HG02885 (cell line): ENCODE data around the gene IL18R1.

Source experiments
- ATAC-seq: cut with Tn5 transposase; IDR thresholded peaks from one replicate; pipeline ENCODE4 v1.9.1; 2021; ENCODE audit warnings: mild to moderate bottlenecking; ENCODE audit not compliant: unreplicated experiment, poor library complexity

The IL18R1 gene

DNA sequence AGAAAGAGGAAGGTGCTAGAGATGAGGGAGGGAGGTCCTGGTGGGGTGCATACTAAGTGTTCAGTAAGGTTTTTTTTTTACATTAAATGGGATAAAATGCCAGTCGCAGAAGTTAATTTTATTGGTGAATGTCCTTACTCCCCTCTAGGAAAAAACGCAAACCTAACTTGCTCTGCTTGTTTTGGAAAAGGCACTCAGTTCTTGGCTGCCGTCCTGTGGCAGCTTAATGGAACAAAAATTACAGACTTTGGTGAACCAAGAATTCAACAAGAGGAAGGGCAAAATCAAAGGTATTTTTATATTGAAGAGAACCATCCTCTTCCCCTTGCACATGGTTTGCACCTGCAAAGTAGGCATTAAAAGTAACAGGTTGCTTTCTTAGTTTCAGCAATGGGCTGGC is 12.7 kb upstream of the IL18R1 start:
- ATAC-seq, result no peak

DNA sequence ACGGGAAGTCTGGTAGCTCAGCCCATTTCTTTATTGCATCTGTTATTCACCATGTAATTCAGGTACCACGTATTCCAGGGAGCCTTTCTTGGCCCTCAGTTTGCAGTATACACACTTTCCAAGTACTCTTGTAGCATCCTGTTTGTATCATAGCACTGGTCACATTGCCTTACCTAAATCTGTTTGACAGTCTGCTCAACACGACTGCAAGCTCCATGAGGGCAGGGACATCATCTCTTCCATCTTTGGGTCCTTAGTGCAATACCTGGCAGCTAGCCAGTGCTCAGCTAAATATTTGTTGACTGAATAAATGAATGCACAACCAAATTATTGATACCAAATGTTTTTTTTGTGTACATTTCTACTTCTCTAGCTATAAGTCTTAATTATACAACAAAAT is 11.2 kb upstream of the IL18R1 start:
- no peak for ATAC-seq

DNA sequence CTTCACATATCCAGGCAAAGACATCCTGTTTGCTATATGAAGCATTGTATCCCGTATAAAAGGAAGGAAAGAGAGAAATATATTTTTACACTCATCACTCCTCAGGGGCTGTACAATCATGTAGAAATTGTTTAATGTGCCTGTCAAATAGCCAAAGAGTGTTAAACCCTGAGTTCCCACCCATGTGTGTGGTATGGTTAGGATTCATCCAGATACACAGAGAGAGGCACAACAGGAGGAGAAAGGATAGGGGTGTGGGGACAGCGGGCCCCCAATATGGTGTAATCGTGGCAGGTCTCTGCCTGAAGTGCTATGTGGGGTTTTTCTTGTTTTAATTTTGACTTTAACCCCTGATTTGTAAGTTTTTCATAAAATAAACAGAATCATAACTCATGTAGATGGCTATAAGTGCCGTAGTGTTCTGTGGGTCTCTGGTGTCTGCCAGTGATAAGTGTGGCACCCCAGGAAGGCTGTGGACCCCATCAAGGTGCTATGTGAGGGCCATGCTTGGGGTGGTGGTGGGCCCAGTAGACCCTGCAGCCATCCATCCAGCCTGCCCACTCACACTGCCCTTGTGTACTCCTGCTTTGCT is 10.2 kb upstream of the IL18R1 start:
- ATAC-seq, result no peak

DNA sequence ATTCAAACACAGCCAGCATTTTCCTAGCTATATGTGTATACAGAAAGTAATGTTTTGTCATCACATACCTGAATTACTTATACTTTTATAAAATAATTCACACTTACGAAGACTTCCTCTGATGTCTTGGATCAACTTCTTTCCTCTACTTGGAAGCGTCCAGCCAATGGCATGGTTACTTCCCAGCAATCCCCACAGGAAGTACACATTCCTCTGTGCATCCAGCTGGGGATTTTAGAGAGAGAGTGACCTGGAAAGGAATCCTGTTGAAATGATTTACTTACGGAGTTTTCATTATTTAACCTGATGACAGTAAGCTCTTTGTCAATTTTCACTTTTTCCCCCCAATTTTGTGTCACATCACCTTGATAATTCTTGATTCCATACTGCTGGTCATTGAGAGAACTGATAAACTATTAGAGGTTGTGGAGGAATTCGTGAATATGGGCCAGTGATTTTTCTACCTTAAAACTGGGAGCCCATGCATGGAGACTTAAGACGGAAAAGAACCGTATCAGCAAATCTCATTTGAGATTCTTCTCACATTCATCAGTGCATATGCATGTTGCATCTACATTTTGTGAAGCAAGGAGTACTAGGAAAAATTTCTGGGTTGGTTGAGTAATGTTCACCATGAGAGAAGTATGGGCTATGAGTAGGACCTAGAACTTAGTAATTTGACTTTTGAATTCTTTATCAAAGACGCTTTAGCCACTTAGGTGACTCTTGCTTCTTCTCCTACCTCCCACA is 9.0 kb upstream of the IL18R1 start:
- ATAC-seq, result no peak

DNA sequence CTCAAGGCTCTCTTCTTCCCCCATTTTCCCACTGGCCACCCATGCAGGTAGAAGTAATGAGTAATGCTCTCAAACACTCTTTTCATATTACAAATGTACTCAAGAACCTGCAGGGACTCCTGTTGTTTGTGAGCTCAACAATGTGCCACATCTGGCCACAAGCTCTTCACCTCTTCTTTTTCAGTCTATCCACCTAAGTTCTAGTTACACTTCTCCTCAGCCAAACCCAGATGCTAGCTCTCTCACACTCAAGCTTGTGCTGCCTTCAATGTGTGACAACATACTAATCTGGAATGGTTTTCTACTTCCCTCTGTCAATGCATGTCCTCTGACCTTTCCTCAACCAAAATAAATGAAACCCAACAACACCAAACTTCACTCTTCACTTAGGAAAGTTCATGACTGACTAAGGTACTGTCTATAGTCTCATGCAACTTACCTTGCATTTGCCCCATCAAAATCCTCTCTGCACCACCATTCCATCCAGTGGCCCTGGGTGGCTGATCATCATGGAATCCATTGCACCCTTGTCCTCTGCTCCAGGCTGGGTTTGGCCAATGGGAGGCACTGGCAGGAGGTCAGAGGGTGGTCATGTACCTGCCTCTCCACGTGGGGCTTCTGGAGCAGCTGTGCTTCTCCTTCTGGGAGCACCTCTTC is 5.3 kb upstream of the IL18R1 start:
- ATAC-seq, result no peak

DNA sequence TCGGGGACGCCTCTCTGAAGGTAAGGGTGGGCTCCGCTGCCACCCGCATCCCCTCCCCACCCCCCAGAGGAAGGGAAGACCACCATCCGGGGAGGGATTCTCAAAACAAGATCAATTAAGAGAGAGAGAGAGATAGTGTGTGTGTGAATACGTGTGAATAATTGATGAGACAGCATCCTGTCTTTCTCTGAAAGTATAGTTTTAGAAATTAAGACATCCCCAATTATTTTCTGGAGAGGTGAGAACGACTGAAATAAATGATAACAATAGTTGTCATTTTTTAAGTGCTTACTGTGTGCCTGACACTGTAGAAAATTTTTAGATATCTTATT is 751 bp downstream of the IL18R1 start:
- ATAC-seq, result peak; percentile 1

DNA sequence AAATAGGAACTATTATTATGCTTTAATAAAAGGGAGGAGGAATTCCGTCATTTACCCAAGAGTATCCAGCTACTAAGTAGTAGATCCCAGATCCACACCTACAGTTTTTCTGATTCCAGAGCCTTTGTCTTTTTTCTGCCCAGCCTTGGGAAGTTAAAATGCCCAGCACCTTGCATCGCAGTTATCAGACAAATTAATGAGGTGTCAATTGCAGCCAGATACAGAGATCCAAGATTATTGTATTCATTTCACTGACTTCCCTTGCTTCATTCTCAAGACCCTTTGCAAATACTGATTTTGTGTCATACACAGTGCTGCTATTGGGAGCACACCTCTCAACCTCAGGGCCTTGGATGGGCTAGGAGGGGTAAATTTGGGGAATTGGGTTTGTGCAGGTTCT is 1.1 kb downstream of the IL18R1 start:
- no peak for ATAC-seq

DNA sequence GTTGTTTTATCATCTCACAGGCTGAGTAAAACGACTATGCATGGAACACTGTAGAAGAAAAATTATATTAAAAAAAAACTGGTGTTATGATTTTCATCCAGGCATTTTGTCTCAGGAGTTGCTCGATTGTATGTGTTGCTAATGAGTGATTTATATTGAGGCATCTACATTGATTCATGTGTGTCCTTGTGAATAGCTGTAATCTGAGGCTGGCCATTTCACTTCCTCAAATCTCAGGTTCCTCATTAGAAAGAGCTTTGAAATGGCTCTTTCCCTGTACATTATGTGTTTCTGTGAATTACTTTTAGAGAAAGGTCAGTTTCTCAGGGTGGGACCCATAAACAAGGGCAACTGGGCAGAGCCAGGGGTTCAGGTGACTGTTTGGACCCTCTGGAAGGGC is 2.3 kb downstream of the IL18R1 start:
- ATAC-seq, result peak; percentile 38

DNA sequence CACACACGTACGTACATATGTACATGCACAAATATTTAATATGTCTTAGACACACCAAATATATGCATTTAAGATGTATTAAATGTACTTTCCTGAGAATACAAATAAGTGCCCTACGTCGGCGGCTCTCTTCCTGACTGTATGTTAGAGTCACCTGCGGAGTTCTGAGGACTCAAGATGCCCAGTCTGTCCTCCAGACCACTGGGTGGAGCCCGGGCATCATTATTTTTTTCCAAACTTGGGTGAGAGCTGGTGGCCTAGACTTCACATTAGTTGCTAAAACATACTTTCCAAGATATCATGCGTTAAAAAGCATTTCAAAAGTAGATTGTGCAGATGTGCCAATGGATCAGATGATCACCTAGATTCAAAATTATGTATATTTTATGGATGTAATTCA is 2.9 kb downstream of the IL18R1 start:
- ATAC-seq, result no peak

DNA sequence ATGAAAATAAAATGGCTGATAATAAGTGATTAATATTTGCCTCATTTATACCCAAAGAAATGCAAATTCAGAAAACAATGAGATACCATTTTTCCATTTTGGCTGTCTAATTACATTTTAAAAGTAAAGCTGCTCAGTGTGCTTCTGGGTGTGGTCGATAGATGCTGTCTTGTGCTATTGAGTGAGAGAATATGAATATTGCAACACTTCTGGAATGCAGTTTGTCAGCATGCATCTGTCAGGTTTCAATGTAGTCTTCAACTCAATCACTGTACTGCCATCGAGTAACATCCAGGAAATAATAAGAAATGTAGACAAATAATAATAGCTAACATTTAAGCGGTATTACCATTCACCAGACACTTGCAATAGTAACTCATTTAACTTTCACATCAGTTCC is 3.9 kb downstream of the IL18R1 start:
- no peak for ATAC-seq

DNA sequence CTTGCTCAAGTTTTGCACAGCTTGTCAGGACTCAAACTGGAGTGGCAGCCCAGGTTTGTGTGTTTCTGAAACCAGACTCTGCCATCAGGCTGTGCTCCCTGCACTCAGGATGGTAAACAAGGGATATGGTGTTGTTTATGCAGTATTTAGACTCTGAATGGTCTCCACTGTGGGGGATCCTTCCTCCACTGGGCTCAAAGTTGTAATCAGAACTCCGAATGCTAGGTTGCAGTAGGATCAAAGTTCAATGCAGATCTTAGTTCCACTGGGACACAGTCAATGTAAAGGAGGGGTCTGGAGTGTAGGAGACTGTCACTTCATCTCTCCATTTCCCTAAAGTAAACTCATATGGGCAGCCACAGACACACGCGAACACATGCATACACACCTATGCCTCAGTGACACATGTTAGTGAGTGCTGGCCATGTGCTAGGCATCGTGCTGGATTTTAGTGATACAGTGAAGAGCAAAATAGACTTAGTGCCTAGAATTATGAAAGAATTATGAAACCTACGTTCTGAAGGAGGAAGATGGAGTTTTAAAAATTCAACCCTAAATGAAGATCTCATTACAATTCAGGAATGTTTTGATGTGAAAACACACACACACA is 6.1 kb downstream of the IL18R1 start:
- ATAC-seq, result no peak

DNA sequence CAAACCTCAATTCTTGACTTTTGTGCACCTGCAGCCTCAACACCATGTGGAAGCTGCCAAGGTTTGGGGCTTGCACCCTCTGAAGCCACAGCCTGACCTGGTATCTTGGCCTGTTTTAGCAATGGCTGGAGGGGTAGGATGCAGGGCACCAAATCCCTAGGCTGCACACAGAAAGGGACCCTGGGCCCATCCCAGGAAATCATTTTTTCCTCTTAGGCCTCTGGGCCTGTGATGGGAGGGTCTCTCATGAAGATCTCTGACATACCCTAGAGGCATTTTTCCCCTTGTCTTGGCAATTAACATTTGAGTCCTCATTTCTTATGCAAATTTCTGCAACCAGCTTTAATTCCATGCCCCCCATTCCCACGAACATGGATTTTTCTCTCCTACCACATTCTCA is 10.2 kb downstream of the IL18R1 start:
- no peak for ATAC-seq

DNA sequence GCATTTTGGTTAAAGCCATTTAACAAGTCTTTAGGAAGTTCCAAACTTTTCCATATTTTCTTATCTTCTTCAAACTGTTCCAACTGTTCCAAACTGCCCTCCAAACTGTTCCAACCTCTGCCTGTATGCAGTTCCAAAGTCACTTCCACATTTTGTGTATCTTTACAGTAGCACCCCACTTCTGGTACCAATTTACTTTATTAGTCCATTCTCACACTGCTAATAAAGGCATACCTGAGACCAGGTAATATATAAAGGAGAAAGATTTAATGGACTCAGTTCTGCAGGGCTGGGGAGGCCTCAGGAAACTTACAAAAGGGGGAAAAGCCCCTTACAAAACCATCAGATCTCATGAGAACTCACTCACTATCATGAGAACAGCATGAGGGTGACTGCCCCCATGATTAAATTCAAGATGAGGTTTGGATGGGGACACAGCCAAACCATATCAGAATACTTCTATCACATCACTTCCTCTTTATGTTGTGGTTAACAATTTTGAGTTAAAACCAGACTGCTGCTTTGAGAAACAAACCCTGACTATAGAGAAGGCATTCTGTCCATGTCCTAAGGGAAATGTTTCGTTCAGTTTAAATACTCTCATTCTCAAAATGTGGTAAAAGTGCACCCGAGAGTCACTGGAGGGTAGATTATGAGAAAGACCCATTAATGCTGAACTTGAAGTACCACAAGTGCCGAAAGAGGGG is 11.0 kb downstream of the IL18R1 start:
- peak; percentile 71 for ATAC-seq

DNA sequence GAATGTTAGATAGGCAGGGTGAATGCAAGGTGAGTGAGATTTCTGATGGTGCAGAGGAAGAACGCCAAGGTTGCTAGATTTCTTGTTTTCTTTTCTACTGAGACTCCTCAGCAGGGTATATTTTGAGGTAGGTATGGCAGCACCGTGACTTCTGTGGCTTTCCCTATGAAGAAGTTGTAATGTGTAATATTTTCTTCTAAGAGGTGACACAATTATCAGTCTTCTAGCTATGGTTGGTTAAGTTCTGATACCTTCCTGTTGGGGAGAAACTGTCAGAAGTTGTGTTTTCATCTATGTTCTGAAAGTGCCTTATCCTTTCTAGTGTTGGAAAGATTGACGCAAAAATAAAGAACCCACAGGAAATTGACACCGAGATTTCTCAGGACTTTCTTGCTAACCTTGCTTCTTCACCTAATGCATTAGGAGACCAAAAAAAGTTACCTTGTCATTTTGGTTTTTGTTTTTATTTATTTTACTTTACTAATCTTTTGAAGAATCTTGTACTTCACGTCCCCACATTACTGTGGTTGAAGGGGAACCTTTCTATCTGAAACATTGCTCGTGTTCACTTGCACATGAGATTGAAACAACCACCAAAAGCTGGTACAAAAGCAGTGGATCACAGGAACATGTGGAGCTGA is 11.9 kb downstream of the IL18R1 start:
- peak; percentile 72 for ATAC-seq

DNA sequence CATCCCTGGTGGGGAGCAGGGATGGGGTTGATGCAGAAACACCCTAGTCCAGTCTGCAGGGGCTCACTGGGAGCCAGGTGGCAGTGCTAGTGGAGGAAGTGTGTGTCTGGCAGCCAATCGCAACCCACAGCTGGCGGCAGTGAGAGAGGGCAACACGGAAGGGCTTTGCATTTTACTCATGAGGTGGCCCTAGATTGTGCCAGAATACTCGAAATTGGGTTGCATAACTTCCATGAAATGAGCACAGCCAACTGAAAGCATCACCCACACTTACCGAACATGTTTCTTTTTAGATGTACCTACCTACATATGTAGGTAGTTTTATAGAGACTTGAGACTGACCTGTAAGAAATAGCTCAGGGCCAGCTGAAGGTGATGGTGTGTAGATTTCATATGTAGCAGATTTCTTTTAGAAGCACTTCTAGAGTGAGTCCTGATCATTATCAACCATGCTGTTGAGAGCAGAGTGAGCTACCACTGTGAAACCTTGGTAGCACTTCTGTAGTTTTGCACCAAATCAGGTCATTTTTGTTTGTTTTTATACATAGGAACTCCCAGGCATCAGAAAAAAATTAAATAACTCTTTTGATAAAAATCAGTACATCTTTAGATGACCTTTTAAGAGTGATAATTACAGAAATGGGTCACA is 13.0 kb downstream of the IL18R1 start:
- no peak for ATAC-seq

DNA sequence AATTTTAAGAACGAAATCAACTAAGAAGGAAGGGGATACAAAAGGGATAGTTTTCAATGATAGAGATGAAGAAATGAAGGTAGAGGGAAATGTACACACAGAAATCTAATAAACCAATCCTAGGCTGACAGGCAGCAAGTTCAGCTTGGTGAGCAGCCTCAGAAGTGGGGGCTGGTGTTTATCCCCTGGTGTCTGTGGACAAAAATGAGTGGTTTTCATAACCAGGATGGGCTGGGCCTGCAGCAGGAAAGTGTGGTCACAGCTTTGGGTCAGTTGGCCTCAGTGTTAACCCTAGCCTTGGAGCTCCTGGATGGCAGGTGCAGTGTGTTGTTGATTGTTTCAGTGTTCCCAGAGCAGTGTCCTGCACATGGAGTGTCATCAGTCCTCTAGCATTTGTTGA is 14.3 kb downstream of the IL18R1 start:
- ATAC-seq, result no peak

DNA sequence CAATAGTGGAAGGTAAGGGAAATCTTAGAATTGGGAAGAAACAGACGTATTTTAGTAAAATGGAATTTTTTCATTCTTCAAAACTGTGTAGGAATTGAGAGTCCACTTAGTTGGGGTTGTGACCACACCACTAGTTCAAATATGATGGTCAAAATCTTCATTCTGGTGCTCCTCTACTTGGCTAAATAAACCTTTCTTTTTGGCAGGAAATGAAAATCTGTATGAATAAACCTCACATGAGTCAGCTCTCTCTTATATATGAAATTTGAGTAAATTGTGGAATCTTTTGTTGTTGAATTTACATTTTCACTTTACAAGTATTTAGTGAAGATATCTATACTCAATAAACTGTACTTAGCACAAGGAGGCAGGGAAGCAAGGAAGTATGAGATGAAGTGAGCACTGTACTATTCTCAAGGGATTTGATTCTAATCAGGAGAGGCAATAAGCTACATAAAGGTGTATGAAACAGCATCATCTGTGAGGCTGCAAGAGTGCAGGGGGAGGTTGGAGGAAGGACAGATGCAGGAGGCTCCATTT is 20.5 kb downstream of the IL18R1 start:
- ATAC-seq, result no peak

DNA sequence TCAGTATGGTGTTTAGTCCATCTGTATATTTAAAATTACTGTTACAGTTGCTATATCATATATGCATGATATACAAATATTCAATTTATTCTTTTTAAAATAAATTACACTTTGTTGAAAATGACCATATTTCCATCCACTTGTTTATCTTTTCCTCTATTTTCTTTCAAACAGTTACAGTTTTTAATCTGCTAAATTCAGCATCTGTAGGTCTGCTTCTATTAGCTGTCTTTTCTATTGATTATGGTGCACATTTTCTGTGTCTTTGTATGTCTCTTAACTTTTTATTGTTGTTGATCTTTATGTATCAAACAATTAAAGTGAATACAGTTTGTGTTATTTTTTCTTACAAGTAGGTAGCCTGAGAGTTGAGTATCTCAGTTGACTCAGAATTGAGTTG is 28.1 kb downstream of the IL18R1 start:
- ATAC-seq, result no peak

DNA sequence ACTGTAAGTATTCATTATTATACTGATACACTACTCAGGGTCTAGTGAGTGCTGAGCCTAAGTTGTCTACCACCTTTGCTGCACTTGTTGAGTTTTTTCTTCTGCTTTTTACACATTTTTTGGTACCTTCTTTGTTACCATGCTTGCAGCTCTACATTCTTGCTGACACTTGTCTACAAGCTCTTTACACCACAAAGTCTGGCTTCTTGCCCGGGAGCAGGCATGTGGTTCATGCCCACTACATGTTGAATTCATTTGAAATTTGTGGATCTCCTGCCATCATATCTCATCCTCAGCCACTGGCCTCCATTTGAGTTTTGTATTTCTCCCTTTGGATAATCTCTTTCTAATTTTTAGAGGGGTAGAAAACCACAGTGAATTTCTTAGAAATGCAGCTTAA is 29.9 kb downstream of the IL18R1 start:
- ATAC-seq, result no peak

DNA sequence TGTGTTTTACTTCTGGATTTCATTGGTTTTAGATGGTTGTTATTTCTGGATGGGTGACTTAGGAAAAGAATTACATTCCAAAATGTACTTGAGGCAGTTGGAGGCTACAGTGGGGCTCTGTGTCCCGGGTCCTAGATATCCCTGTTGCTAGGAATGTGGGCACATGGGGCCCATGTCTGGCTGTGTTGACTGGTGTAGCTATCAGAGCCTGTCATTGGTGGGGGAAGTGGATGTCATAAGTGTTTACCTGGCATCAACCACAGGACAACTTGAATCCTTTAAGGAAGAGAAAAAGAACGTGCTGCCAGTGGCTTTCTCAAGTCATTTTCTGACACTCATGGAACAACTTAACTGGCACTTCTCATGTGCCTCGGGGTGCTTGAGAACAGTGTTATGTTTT is 30.4 kb downstream of the IL18R1 start:
- ATAC-seq, result no peak
